GM23338 (cell line): ENCODE results near the gene SELENOV.

Source experiments
- CREB1 ChIP-seq: fragments of 250-450 bp; sonication (Bioruptor Pico); IDR thresholded peaks from 2 replicates; pipeline ENCODE4 v1.5.0; 2020; ENCODE audit warnings: low read depth, mild to moderate bottlenecking, moderate library complexity
- EZH2 ChIP-seq: fragments of 200-600 bp; sonication (generic); IDR thresholded peaks from one replicate; pipeline ENCODE4 v1.8.0; 2017; ENCODE audit warnings: antibody characterized with exemption, mild to moderate bottlenecking, low read depth; ENCODE audit not compliant: unreplicated experiment
- EZH2phosphoT487 ChIP-seq: fragments of 200-600 bp; sonication (generic); IDR thresholded peaks from one replicate; pipeline ENCODE4 v1.8.1; 2018; ENCODE audit warnings: antibody characterized with exemption; ENCODE audit not compliant: unreplicated experiment
- JUNB ChIP-seq: IDR thresholded peaks from one replicate; pipeline ENCODE4 v1.6.1; 2016; ENCODE audit warnings: antibody characterized with exemption; ENCODE audit not compliant: unreplicated experiment
- NANOG ChIP-seq: IDR thresholded peaks from 2 replicates; pipeline ENCODE4 v1.6.1; 2016; ENCODE audit warnings: antibody characterized with exemption, borderline replicate concordance
- POLR2AphosphoS5 ChIP-seq: IDR thresholded peaks from 2 replicates; pipeline ENCODE4 v1.6.1; 2016; ENCODE audit warnings: antibody characterized with exemption, low read depth
- STAT1 ChIP-seq: IDR thresholded peaks from one replicate; pipeline ENCODE4 v1.6.1; 2016; ENCODE audit warnings: antibody characterized with exemption; ENCODE audit not compliant: unreplicated experiment
- ZNF331 ChIP-seq: fragments of 250-450 bp; sonication (Bioruptor Pico); IDR thresholded peaks from 2 replicates; pipeline ENCODE4 v1.5.0; 2020; ENCODE audit warnings: low read depth, mild to moderate bottlenecking, moderate library complexity
- TF ChIP-seq, protein P1 (sequence below), 2 experiments: fragments of 200-600 bp in 1 of 2; sonication (generic) in 1 of 2; conservative IDR thresholded peaks; 2 replicates each; pipeline versions ENCODE4 v1.5.1 to v1.6.1; 2016 to 2017; ENCODE audit warnings: antibody characterized with exemption in 2 of 2, low read depth in 2 of 2, mild to moderate bottlenecking in 2 of 2, moderate library complexity in 1 of 2
- TF ChIP-seq, protein P2 (sequence below): IDR thresholded peaks from one replicate; pipeline ENCODE4 v1.6.1; 2018; ENCODE audit warnings: antibody characterized with exemption; ENCODE audit not compliant: unreplicated experiment
- TF ChIP-seq, protein P3 (sequence below): IDR thresholded peaks from 2 replicates; pipeline ENCODE4 v1.6.1; 2016; ENCODE audit warnings: antibody characterized with exemption

DNA sequence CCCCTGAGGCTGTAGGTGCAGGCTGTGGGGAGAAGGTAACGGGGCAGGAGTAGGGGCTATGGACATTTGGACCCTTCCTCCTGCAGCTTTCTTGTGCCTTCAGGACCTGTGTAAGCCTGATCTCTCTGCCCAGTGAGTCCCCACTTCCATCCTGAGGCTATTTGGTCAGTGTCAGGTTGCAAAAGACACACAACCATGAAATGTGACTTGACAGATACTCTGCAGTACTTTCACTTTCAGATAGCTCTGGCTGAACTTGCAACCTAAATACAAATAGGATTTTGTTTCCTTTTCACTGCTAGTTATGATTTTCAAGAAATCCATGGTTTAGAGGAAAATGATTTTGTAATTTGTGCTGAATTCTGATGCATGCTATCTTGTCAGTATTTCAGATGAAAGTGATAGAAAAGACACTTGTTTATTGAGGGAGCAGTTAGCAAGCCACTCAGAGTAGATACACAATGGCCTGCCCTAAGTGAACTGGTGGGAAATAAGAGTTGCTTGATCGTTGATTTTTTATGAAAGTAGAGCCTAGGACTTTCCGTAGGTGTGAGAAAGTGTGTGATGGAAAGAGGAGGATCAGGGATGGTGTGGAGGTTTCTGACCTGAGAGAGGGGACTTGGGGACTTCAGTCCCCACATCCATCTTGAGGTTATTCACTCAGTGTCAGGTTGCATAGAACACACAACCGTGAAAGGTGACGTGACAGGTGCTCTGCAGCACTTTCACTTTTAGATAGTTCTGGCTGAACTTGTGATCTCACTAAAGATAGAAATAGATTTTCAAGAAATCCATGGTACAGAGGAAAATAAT, 43.1 kb downstream of the SELENOV start:
- no peak for TF ChIP-seq JUNB
- TF ChIP-seq, protein P1, sequence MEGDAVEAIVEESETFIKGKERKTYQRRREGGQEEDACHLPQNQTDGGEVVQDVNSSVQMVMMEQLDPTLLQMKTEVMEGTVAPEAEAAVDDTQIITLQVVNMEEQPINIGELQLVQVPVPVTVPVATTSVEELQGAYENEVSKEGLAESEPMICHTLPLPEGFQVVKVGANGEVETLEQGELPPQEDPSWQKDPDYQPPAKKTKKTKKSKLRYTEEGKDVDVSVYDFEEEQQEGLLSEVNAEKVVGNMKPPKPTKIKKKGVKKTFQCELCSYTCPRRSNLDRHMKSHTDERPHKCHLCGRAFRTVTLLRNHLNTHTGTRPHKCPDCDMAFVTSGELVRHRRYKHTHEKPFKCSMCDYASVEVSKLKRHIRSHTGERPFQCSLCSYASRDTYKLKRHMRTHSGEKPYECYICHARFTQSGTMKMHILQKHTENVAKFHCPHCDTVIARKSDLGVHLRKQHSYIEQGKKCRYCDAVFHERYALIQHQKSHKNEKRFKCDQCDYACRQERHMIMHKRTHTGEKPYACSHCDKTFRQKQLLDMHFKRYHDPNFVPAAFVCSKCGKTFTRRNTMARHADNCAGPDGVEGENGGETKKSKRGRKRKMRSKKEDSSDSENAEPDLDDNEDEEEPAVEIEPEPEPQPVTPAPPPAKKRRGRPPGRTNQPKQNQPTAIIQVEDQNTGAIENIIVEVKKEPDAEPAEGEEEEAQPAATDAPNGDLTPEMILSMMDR (conservative IDR thresholded peaks at IDR 0.05; ENCODE audit: low read depth in 2 of 2), result no peak
- no peak for TF ChIP-seq EZH2
- no peak for TF ChIP-seq POLR2AphosphoS5
- TF ChIP-seq CREB1, result no peak
- no peak for TF ChIP-seq EZH2phosphoT487
- TF ChIP-seq NANOG, result no peak
- TF ChIP-seq, protein P2, sequence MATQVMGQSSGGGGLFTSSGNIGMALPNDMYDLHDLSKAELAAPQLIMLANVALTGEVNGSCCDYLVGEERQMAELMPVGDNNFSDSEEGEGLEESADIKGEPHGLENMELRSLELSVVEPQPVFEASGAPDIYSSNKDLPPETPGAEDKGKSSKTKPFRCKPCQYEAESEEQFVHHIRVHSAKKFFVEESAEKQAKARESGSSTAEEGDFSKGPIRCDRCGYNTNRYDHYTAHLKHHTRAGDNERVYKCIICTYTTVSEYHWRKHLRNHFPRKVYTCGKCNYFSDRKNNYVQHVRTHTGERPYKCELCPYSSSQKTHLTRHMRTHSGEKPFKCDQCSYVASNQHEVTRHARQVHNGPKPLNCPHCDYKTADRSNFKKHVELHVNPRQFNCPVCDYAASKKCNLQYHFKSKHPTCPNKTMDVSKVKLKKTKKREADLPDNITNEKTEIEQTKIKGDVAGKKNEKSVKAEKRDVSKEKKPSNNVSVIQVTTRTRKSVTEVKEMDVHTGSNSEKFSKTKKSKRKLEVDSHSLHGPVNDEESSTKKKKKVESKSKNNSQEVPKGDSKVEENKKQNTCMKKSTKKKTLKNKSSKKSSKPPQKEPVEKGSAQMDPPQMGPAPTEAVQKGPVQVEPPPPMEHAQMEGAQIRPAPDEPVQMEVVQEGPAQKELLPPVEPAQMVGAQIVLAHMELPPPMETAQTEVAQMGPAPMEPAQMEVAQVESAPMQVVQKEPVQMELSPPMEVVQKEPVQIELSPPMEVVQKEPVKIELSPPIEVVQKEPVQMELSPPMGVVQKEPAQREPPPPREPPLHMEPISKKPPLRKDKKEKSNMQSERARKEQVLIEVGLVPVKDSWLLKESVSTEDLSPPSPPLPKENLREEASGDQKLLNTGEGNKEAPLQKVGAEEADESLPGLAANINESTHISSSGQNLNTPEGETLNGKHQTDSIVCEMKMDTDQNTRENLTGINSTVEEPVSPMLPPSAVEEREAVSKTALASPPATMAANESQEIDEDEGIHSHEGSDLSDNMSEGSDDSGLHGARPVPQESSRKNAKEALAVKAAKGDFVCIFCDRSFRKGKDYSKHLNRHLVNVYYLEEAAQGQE, result no peak
- TF ChIP-seq, protein P3, sequence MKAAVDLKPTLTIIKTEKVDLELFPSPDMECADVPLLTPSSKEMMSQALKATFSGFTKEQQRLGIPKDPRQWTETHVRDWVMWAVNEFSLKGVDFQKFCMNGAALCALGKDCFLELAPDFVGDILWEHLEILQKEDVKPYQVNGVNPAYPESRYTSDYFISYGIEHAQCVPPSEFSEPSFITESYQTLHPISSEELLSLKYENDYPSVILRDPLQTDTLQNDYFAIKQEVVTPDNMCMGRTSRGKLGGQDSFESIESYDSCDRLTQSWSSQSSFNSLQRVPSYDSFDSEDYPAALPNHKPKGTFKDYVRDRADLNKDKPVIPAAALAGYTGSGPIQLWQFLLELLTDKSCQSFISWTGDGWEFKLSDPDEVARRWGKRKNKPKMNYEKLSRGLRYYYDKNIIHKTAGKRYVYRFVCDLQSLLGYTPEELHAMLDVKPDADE, result no peak
- no peak for TF ChIP-seq ZNF331
- no peak for TF ChIP-seq STAT1
